Adrenal gland (tissue), 5 donors: ENCODE measurements around the gene MED23.

Experiments
- CTCF ChIP-seq, 6 experiments: fragments of 450-650 bp in 4 of 6; fragments of 200-600 bp in 2 of 6; sonication (generic) in 1 of 6; IDR thresholded peaks; 1 replicate in 5 of 6; 2 replicates in 1 of 6; pipeline versions ENCODE4 v1.5.1 to v1.8.0; 2016 to 2021; ENCODE audit warnings: antibody characterized with exemption in 6 of 6, mild to moderate bottlenecking in 2 of 6, moderate library complexity in 1 of 6
- POLR2A ChIP-seq, 2 donors: fragments of 450-650 bp; IDR thresholded peaks; one replicate each; pipeline ENCODE4 v1.6.1; 2017; ENCODE audit warnings: antibody characterized with exemption in 2 of 2, mild to moderate bottlenecking in 2 of 2, moderate library complexity in 1 of 2
- donor health status: DM: no; HTN: no; CAD: no.

GRCh38 chr6:131660195-131660594 lies 32.2 kb upstream of the MED23 start:
- TF ChIP-seq CTCF (IDR thresholded peaks at IDR 0.05) (no peak), POLR2A (IDR thresholded peaks at IDR 0.05) (no peak)
